ENCODE data around the gene SASH3. TPM values are rescaled to one million over a fixed set of nuclear protein-coding genes. Genes with fewer than 3 reads are reported as not detected.
A peak's percentile ranks its signal among the peaks of the same experiment; 100 is the strongest.

Gene SASH3
- total RNA-seq, 1 donor from 2014 or later = not detected

DNA sequence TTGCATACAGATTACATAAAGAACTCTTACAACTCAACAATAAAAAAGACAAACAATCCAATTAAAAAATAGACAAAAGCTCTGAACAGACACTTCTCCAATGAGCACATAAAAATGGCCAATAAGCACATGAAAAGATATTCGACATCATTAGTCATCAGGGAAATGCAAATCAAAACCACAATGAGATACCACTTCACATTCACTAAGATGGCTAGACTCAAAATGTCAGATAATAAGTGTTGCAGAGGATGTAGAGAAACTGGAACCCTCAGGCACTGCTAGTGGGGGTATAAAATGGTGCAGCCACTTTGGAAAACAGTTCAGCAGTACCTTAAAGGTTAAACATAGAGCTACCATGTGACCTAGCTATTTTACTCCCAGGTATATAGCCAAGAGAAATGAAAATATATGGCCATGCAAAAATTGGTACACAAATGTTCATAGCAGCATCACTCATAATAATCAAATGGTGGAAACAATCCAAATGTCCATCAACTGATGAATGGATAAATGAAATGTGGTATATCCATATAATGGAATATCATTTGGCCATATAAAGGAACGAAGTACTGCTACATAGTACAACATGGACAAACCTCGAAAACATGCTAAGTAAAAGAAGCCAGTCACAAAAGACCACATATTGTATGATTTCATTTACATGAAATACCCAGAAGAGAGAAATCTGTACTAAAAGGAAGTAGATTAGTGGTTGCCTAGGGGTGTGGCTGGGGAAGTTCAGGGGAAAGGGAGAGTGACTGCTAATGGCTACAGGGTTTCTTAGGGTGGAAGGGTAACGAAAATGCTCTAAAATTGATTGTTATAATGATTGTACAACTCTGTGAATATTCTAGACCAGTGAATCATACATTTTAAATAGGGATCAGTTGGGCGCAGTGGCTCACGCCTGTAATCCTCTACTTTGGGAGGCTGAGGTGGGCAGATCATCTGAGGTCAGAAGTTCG, 29.4 kb downstream of the SASH3 start:
- no peak for DNase-seq (ENCODE audit: low read depth in 2 of 2)

DNA sequence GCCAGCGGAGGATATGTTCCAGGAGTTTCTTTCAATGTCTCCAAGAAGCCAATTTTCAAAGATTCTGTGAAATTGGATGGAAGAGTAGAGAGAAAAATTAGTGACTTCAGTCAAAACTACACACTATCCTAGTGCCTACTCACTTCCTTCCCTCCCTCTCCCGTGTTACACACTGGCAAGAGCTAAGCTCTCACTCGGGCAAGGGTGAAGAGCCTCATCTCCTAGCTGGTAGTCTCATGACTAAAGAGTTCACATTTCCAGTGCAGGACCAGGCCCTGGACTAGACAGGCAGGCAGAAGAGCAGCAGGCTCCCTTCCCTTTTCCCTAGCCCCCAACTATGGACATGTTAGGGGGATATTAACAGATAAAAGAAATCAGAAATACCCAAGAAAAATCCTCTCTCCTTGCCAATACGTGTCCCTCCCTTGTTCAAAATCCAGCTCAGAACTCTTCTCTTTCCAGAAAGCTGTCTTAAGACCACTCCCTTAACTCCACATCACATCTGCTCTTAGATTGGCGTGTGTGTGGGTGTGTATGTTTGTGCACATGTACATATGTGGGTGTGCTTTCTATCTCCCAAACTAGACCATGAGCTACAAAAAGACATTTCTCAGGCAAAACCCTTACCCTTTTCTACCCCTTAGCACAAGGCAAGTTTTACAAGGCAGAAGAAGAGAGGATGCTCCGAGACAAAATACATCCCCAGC, 34.1 kb downstream of the SASH3 start:
- no peak for DNase-seq (ENCODE audit: low read depth in 2 of 2)

DNA sequence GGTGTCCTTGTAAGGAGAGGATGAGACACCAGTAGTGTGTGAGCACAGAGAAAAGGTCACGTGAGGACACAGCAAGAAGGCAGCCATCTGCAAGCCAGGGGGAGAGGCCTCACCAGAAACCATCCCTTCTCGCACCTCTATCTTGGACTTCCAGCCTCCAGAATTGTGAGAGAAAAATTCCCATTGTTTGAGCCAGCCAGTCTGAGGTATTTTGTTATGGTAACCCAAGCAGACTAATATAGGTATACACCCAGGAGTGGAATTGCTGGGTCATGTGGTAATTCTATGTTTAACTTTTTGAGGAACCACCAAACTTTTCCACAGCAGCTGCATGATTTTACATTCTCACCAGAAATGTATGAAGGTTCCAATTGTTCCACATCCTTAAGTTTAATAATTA, 38.4 kb downstream of the SASH3 start:
- no peak for DNase-seq (ENCODE audit: low read depth in 2 of 2)

DNA sequence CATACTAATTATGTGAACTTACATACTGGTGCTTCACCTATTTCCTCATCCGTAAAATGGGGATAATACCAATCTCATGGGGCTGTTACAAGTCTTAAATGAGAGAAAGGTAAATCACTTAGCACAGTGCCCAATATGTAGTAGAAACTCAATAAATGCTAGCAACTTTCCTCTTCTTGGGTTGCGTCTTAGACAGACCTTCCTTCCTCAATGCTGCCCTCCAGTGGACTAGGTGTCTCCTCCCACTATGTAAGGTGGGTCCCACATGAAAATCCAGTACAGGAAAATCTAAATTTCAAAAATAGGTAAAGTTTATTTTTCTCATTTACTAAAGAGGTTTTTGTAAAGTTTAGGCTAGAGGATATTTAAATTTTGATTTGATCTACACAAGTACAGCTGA, 43.4 kb downstream of the SASH3 start:
- peak; percentile 28 to 60 for DNase-seq (ENCODE audit: low read depth in 2 of 2)

DNA sequence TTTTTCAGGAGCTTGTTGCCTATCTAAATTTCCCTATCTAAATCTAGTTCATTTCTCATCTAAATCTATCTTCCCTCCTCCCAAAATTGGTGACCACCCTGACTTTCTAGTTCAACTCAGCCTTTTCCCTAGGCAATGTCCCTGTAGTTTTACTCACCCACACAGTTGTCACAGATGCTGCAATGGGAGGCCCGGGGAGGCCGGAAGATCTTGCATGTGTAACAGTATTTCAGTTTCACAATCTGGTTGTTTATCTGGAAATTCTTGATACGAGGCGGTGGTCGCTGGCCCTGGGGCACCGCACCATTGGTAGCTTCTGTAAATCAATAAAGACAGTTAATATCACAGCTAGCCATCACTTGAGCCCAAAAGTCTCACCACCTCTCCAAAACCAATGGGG, 43.8 kb downstream of the SASH3 start:
- DNase-seq (ENCODE audit: low read depth in 2 of 2) = no peak

DNA sequence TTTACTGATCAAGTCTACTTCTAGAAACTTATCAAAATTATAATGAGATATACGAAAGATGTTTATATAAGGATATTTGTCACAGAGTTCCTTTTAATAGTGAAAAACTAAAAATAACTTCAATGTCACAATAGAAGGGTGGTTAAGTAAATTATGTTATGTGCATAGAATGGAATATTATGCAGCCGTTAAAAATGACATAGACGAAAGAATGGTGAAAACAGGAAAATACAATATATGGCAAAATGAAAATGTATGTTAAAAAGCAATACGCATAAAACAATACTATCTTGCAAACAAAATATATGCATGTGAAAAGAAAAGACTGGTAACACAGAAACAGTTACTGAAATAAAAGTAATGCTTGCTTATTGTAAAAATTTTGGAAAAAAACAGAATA, 44.9 kb downstream of the SASH3 start:
- DNase-seq (ENCODE audit: low read depth in 2 of 2) = no peak

DNA sequence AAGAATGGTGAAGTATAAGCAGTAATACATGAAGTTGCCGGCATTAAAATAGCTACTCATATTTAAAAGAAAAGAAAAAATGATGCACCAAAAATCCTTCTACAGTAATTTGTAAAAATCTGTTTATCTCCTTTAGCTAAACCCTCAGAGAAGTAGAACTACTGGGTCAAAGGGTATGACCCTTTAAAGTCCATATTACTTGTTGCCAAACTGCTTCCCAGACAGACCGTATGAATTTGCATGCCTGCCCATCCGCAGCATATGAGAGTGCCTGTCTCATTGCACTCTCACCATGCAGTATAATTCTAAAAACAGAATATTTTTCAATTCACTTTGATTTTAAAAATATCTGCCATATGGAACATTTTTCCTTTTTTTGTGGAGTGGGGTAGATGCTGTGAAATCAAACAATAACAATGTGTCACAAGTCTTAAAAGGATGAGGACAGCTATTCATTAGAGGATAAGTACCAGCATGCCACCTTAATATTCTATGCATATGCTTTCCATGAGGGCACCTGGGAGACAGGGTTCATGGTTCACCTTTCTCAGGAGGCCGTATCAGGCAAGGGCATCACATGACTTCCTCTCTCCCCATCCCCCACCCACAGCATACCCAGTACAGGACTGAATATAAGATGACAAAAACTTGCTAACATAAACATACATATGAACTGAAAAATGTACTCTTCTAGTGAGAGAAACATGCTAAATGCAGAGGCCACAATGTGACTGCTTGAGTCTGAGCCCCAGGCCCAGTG, 46.2 kb downstream of the SASH3 start:
- no peak for DNase-seq (ENCODE audit: low read depth in 2 of 2)

DNA sequence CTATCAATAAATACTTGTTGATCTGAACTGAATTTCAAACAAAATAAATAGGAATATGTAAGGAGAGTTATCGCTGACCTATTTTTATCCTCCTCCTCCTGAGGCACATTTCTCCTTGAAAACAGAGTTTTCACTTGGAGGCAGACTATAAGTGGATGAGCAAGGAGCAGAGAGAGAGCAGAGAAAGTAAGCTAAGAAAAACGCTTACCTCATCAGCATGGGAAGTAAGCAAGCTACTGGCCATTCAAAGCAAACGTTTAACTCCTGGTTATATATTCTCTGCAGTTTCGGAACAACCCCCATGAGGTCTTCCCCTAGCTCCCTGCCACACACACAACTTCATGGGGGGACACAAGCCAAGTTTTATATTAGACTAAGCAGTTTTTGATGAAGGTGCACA, 50.7 kb downstream of the SASH3 start:
- DNase-seq (ENCODE audit: low read depth in 2 of 2) = no peak

DNA sequence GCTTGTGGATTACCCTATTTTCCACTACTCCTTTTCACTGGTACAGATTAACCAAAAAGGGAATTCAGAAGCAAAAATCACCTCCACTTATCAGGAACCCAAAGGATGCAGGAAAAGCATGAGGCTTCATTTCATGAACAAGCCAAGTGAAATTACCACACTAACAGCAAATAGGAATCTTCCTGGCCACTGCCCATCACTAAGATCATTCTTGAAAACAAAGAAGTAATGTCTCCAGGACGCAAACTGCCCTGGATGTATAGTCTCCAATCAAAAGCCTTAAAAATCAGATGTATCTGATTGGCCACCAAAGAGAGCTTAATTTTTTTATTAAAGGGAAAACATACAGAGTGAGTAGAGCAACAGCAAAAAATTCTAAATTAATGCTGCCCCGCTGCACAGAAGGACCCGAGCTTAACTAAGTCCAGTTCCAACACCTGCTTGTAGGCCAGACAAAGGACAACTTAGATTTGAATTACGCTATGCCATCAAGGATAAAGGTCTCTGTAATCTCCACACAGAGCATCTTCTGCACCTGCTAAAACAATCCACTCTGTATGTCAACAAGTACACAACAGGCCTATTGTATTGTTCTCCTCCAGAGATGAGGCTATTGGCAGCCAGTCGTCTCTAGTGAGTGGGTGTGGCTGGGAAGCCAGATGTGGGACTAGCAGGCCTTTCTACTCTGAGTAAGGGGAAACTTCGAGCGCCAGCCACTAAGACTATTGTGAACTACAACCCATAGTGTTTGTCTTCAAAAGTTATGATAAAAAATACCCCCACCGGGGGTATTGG, 51.5 kb downstream of the SASH3 start:
- no peak for DNase-seq (ENCODE audit: low read depth in 2 of 2)

DNA sequence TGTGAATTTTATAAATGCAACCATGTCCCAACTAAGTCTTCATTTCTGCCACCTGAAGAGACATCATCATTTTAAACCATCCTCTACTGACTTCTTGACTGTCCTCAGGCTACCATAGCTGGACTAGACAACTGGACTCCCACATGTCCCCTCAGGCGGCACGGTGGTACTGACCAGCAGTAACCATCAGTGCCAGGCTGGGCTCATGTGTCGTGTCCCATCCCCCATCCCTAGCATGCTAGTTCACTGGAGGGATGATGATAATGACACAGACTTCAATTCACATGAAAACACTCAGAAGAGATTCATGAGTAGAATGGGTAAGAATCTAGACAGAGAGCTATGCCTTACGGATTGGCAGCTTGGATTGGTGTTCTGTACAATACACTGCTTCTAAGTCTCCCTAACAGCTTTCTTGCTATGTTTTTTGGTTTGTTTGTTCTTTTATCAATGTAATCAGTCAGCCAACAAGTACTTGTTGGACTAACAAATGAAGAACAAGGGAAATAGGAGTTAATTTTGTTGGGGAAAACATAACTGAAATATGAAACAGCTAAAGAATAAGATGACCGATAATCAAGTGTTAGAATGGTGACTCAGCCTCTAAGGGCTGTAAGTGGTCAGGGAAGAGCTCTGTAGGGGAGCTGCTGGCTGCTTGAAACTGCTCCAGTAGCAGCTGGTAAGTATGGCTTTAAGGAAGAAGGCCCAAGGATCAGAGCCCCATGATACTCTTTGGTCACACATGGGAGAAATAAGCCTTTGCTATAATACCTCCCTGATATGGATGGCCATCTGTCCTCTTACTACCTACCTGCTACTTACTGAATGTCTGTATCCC, 53.6 kb downstream of the SASH3 start:
- peak in 1 of 2 donors; percentile 28 for DNase-seq (ENCODE audit: low read depth in 2 of 2)

DNA sequence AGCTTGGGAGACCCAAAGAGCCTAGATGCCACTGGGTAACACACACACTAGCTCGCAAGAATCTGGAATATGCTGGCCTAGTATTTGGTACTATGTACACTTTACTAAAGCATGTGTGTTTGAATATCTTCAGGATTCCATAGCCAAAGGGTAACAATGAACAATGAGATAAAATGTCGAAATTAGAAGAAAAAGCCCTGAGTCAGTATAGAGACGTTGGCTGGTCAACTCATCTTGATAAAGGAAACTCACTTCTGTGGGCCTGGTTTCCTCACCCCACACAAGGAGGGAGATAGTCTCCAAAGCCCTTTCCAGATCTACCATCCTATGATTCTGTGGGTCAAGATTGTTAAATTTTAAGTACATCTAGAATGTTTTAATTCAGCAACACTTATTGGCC, 57.1 kb downstream of the SASH3 start:
- no peak for DNase-seq (ENCODE audit: low read depth in 2 of 2)

DNA sequence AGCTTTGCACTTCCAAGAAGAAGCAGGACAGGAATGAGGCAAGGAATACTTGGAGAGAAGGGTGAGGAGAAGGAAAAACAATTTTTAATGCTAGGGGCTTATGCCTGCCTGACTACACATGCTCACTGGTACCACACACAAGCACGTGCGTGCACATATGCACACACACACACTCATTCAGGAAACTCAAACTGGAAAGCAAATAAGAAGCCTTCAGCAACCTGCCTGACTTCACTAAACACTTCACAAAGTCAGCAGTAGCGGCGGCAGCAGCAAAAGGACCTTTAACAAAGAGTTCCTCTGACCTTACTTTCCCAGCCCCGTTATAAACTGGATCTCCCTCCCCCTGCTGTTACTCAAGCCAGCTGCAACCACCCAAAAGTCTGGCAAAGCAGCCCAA, 60.6 kb downstream of the SASH3 start:
- DNase-seq (ENCODE audit: low read depth in 2 of 2) = no peak

DNA sequence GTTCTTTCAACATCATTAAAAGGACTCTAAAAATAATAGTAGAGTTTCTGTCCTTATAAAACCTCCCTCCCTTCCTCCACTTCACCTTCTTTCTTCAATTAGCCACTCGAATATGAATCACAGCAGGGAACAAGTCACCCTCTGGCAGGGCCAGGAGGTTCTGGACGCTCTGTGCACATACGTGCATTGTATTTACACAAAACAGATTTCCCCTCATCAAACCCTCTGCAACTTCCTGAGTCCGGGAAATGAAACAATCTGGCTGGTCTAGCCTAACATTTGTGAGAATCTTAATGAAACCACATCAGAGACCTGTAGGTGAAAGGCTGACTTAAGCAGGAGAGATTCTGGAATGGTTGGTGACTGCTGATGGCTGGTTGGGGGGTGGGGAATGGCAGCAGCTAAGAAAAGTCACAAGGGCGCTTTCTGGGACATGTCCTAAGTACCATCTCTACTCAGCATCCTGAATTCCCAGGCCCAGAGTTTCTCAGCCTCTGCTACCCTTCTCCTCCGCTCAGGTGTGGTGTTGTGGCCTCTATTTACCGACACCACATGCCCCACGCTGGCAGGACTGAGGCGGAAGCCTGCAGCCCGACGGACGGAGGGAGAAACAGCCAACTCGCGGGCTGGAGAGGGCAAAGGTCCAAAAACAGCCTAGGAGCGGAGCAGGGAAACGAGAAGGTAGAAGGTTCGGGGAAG, 62.9 kb downstream of the SASH3 start:
- DNase-seq (ENCODE audit: low read depth in 2 of 2) = peak; percentile 28 to 55

DNA sequence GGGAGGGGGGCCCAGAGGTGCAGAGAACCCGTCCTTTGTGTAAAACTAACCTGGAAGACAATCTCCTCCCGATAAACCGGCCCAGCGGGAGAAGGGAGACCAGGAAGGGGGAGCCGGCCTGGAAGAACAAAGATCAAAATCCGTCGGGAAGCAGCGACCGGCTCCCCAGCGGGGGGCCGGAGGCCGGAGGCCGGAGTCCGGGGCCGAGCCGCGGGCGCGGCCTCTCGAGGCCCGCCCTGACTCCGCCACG, 63.4 kb downstream of the SASH3 start:
- DNase-seq (ENCODE audit: low read depth in 2 of 2) = no peak

DNA sequence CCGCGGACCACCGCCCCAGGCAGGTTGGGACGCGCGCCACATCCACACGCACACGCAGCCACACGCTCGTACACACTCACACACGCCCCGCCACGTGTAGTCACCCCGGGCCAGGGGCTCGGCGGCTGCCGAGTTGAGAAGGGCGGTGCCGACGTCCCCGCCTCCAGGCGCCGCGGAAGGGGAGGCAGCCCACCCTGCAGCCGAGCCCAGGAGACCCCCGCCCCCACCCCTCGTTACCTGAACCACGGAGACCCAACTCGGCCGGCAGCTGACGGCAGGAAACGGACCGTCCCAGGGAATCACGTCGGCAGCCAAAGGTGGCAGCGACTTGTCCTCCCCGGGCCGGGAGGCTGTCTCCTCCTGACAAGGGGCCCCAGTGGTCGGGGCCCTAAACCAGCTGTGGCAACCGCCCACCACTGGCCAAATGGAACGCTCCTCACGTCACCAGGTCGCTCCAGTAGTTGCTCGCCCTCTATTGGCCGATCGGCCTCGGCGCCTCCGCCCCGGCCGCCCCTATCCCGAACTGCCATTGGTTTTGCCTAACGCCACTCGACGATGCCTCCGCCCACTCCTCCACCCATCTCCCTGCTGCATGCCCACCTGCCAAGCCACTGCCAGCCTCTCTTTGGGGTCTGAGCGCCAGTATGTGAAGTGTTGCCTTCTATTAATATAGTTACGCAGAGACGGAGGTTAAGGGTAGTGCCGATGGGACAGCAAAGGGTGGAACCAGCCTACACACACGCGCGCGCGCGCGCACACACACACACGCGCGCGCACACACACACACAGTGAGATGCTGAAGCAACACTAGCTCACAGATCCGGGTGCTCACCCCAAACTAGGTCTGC, 63.9 kb downstream of the SASH3 start, which contains the start of gene ZDHHC9:
TSS of gene ZDHHC9 (minus strand) at position 428 of the 848 bp plus-strand sequence. CDS start 1,941 bp downstream, outside the sequence.
- DNase-seq (ENCODE audit: low read depth in 2 of 2) = peak; percentile 87 to 91
